SK-N-SH (cell line): ENCODE data around the gene PTDSS2. TPM values are rescaled to one million over a fixed set of nuclear protein-coding genes. Genes with fewer than 3 reads are reported as not detected.
A peak's percentile ranks its signal among the peaks of the same experiment; 100 is the strongest.

Experiments
- CTCF ChIA-PET: fragments of 300-600, 350-600 bp; formaldehyde crosslinking; extraction: SDS; loops from one replicate; lab custom pipeline; 2021; lab: Yijun Ruan, JAX
- POLR2A ChIA-PET: fragments of 350-600 bp; sonication (Branson Sonifier 250); formaldehyde crosslinking; extraction: SDS; loops from one replicate; lab custom pipeline; 2020; ENCODE audit warnings: antibody characterized with exemption, inconsistent platforms; lab: Yijun Ruan, JAX
- DNase-seq: peaks from one replicate; pipeline ENCODE4 v3.0.0; 2012
- H2AFZ ChIP-seq: fragments of 200-600 bp; sonication (generic); 2 replicates; pipeline ENCODE4 v1.8.1; 2016; ENCODE audit warnings: antibody characterized with exemption, mild to moderate bottlenecking, low read depth
- H3F3A ChIP-seq: fragments of 200-600 bp; sonication (generic); replicated peaks from 2 replicates; pipeline ENCODE3; 2016; ENCODE audit warnings: antibody characterized with exemption, mild to moderate bottlenecking; ENCODE audit not compliant: insufficient read depth
- H3K27ac ChIP-seq, 2 experiments: fragments of 200-500 bp in 1 of 2; fragments of 200-600 bp in 1 of 2; sonication (Bioruptor generic) in 1 of 2; sonication (generic), shearing (Covaris generic) in 1 of 2; 2 replicates each; pipeline versions ENCODE4 v1.5.1 to v1.6.1; 2014 to 2016; ENCODE audit warnings: low read depth in 2 of 2, inconsistent platforms in 1 of 2, low read length in 1 of 2, mild to moderate bottlenecking in 1 of 2, mixed read lengths in 1 of 2
- H3K27me3 ChIP-seq: fragments of 200-600 bp; sonication (generic), shearing (Covaris generic); 2 replicates; pipeline ENCODE4 v1.6.1; 2016; ENCODE audit warnings: mixed run types; ENCODE audit not compliant: insufficient read depth
- H3K36me3 ChIP-seq, 2 experiments: fragments of 200-500 bp in 1 of 2; fragments of 200-600 bp in 1 of 2; sonication (Bioruptor generic) in 1 of 2; sonication (generic) in 1 of 2; replicated peaks in 1 of 2; 2 replicates each; pipeline versions ENCODE3 to v1.5.1; 2014 to 2016; ENCODE audit warnings: low read length in 1 of 2, mild to moderate bottlenecking in 1 of 2; ENCODE audit not compliant: insufficient read depth in 2 of 2, control insufficient read depth in 1 of 2
- H3K4me1 ChIP-seq, 2 experiments: fragments of 200-500 bp in 1 of 2; fragments of 200-600 bp in 1 of 2; sonication (Bioruptor generic) in 1 of 2; sonication (generic), shearing (Covaris generic) in 1 of 2; 2 replicates each; pipeline versions ENCODE4 v1.5.1 to v1.6.1; 2014 to 2016; ENCODE audit warnings: low read depth in 1 of 2, low read length in 1 of 2, mixed run types in 1 of 2; ENCODE audit not compliant: insufficient read depth in 2 of 2, control insufficient read depth in 1 of 2
- H3K4me2 ChIP-seq: fragments of 200-600 bp; sonication (generic), shearing (Covaris generic); 2 replicates; pipeline ENCODE4 v1.6.1; 2017; ENCODE audit warnings: mixed run types
- H3K4me3 ChIP-seq, 2 experiments: fragments of 200-500 bp in 1 of 2; fragments of 200-600 bp in 1 of 2; sonication (Bioruptor generic) in 1 of 2; sonication (generic), shearing (Covaris generic) in 1 of 2; 2 replicates each; pipeline versions ENCODE4 v1.5.1 to v1.8.1; 2014 to 2016; ENCODE audit warnings: low read depth in 2 of 2, inconsistent platforms in 1 of 2, low read length in 1 of 2, mild to moderate bottlenecking in 1 of 2, mixed read lengths in 1 of 2, moderate library complexity in 1 of 2
- H3K79me2 ChIP-seq: fragments of 200-600 bp; sonication (generic); 2 replicates; pipeline ENCODE4 v1.8.1; 2017; ENCODE audit warnings: mild to moderate bottlenecking; ENCODE audit not compliant: insufficient read depth
- H3K9ac ChIP-seq: fragments of 200-600 bp; sonication (generic); 2 replicates; pipeline ENCODE4 v1.6.1; 2017; ENCODE audit warnings: mixed run types
- H3K9me2 ChIP-seq: fragments of 200-600 bp; sonication (generic); 2 replicates; pipeline ENCODE4 v1.6.1; 2017; ENCODE audit warnings: mixed run types
- H3K9me3 ChIP-seq: fragments of 200-600 bp; sonication (generic); 2 replicates; pipeline ENCODE4 v1.6.1; 2017; ENCODE audit warnings: mixed run types, mild to moderate bottlenecking, moderate library complexity
- H4K20me1 ChIP-seq: fragments of 200-600 bp; sonication (generic); 2 replicates; pipeline ENCODE4 v1.6.1; 2017; ENCODE audit warnings: mild to moderate bottlenecking, mixed run types; ENCODE audit not compliant: insufficient read depth
- EZH2phosphoT487 ChIP-seq: fragments of 200-600 bp; sonication (generic); IDR thresholded peaks from 2 replicates; pipeline ENCODE4 v1.6.1; 2017; ENCODE audit warnings: low read depth, mixed run types, mild to moderate bottlenecking, antibody characterized with exemption, moderate library complexity, borderline replicate concordance
- FOSL2 ChIP-seq: IDR thresholded peaks from 2 replicates; pipeline ENCODE4 v1.4.0; 2012; ENCODE audit warnings: low read depth, mild to moderate bottlenecking, moderate library complexity, borderline replicate concordance
- GATA2 ChIP-seq: sonication (generic); formaldehyde crosslinking; IDR thresholded peaks from 2 replicates; pipeline ENCODE4 v1.5.0; 2020; ENCODE audit warnings: mild to moderate bottlenecking, missing genetic modification reagents
- MEF2A ChIP-seq: IDR thresholded peaks from 2 replicates; pipeline ENCODE4 v1.4.0; 2012; ENCODE audit warnings: low read depth, borderline replicate concordance
- NFIC ChIP-seq: IDR thresholded peaks from 2 replicates; pipeline ENCODE4 v1.4.0; 2012; ENCODE audit warnings: borderline replicate concordance
- POLR2AphosphoS5 ChIP-seq: IDR thresholded peaks from 2 replicates; pipeline ENCODE4 v1.6.1; 2012; ENCODE audit warnings: low read depth, low read length
- RAD21 ChIP-seq: IDR thresholded peaks from 2 replicates; pipeline ENCODE4 v1.6.1; 2012; ENCODE audit warnings: mild to moderate bottlenecking, low read length
- SMC3 ChIP-seq: IDR thresholded peaks from 2 replicates; pipeline ENCODE4 v1.6.1; 2012; ENCODE audit warnings: low read depth, low read length, improper control_type of control experiment
- TAF1 ChIP-seq: IDR thresholded peaks from 2 replicates; pipeline ENCODE4 v1.6.1; 2012; ENCODE audit warnings: low read depth, mild to moderate bottlenecking, low read length, moderate library complexity, borderline replicate concordance
- TEAD4 ChIP-seq: IDR thresholded peaks from 2 replicates; pipeline ENCODE4 v1.4.0; 2012; ENCODE audit warnings: mild to moderate bottlenecking, borderline replicate concordance; ENCODE audit not compliant: insufficient read depth
- YY1 ChIP-seq: IDR thresholded peaks from 2 replicates; pipeline ENCODE4 v1.4.0; 2012; ENCODE audit warnings: low read depth, mild to moderate bottlenecking
- WGBS: methylation state at CpG from one replicate; pipeline ENCODE4 v1.1.6; 2017; ENCODE audit warnings: low lambda C conversion rate; 5-methylcytosine and 5-hydroxymethylcytosine counted together
- polyA plus RNA-seq, 3 experiments: library from polyadenylated mRNA; depleted of rRNA; stranded (reverse); fragments of >200 nt; gene quantifications; 2 replicates each; pipeline ENCODE4 v1.2.3, GENCODE V29; 2012
- TF ChIP-seq, protein P1 (sequence below): IDR thresholded peaks from 2 replicates; pipeline ENCODE4 v1.4.0; 2012; ENCODE audit warnings: low read depth, borderline replicate concordance
- TF ChIP-seq, protein P2 (sequence below): fragments of 150-350 bp; IDR thresholded peaks from 2 replicates; pipeline ENCODE4 v1.6.1; 2016; ENCODE audit warnings: mild to moderate bottlenecking, low read depth, low read length
- TF ChIP-seq, protein P3 (sequence below): IDR thresholded peaks from 2 replicates; pipeline ENCODE4; 2012
- TF ChIP-seq, protein P4 (sequence below): IDR thresholded peaks from 2 replicates; pipeline ENCODE4 v1.4.0; 2012; ENCODE audit warnings: low read depth

The PTDSS2 gene
- polyA plus RNA-seq, 1 of the 3 experiments (the other 2 are of a cell fraction) = 28.6 TPM

DNA sequence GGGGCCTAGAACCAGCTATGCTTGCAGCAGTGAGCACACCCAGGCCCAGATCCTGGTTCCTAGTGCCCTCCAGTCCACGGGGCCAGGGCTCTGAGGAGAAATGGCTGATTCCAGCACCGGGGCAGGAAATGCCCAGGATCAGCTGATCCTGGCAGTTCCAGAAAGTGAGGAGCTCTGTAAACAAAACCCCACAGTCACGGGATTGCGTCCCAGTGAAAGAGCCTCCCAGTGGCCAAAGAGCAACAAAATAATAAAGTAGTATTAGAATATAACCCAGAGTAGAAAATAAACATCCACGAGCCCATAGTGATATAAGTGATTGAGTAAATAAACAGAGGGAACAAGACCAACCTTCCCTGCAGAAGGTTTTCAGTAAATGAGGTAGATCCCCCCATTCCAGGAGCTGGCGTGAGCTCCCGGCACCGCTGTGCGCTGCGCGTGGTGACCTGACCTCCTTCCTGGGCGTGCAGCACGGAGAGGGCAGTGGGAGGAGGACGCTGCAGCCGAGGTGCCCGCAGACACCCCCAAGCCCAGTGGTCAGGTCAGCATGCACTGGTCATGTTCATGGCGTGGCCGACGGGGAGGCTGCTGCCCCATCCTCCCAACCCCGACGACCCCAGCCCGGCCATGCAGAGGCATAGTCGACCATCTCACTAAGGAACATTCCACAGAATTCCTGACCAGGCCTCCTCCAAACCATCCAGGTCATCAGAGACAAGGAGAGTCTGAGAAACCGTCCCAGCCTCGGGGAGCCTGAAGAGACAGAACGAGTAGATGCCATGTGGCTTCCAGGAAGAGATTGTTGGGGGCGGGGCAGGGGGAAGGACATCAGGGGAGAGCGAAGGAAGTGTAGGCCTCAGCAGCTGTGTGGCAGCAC is 19.8 kb downstream of the PTDSS2 start:
- Histone ChIP-seq H3K27me3 (no peaks in the 10 kb centered on the region), H3K9me3 (no peaks in the 10 kb centered on the region), H3K9ac (no peak overlapping the region), H3K27ac (no peak overlapping the region; a peak in 1 of 4 replicates), H4K20me1 (no peaks in the 10 kb centered on the region), H3K36me3 (peaks cover 0 to 7% of the 10 kb centered on the region in 2 experiments), H2AFZ (no peak overlapping the region), H3K4me1 (peaks cover 0 to 3% of the 10 kb centered on the region in 2 experiments; a peak in 2 of 4 replicates), H3K9me2 (no peaks in the 10 kb centered on the region), H3F3A (no peaks in the 10 kb centered on the region), H3K4me3 (no peak overlapping the region), H3K4me2 (peak overlapping the region; percentile 7; the same call in 1 of the 2 replicates), H3K79me2 (0 out of 2 replicates have a peak, but pooled peaks cover 10% of the 10 kb centered on the region)
- peak; percentile 35 for DNase-seq
- CTCF ChIA-PET = interaction anchor here (1.0 to 1.5 kb wide), 2 partner anchors 9 to 26 kb away, joined by 4 read pairs; no protein-coding TSS in a partner anchor
- POLR2A ChIA-PET = no interaction called here
- WGBS = 85% methylated on average over 16 of the region's 28 CpGs
- TF ChIP-seq, protein P1, sequence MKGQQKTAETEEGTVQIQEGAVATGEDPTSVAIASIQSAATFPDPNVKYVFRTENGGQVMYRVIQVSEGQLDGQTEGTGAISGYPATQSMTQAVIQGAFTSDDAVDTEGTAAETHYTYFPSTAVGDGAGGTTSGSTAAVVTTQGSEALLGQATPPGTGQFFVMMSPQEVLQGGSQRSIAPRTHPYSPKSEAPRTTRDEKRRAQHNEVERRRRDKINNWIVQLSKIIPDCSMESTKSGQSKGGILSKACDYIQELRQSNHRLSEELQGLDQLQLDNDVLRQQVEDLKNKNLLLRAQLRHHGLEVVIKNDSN = peak; percentile 10; the same call in 1 of the 2 replicates
- TF ChIP-seq SMC3 = no peak
- TF ChIP-seq, protein P2, sequence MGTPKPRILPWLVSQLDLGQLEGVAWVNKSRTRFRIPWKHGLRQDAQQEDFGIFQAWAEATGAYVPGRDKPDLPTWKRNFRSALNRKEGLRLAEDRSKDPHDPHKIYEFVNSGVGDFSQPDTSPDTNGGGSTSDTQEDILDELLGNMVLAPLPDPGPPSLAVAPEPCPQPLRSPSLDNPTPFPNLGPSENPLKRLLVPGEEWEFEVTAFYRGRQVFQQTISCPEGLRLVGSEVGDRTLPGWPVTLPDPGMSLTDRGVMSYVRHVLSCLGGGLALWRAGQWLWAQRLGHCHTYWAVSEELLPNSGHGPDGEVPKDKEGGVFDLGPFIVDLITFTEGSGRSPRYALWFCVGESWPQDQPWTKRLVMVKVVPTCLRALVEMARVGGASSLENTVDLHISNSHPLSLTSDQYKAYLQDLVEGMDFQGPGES = no peak

DNA sequence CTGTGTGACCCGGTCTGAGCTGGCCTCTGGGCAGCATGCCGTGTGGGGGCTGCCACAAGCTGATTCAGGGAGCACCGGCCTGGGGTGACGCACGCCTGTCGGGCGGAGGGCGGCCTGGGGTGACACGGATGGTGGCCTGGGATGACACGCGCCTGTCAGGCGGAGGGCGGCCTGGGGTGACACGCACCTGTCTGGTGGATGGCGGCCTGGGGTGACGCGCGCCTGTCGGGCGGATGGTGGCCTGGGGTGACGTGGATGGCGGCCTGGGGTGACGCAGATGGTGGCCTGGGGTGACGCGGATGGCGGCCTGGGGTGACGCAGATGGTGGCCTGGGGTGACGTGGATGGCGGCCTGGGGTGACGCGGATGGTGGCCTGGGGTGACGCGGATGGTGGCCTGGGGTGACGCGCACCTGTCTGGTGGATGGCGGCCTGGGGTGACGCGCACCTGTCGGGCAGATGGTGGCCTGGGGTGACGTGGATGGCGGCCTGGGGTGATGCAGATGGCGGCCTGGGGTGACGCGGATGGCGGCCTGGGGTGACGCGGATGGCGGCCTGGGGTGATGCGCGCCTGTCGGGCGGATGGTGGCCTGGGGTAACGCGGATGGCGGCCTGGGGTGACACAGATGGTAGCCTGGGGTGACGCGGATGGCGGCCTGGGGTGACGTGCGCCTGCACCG is 21.5 kb downstream of the PTDSS2 start:
- H4K20me1 ChIP-seq = no peaks in the 10 kb centered on the region
- 95% methylated on average over 50 of the region's 61 CpGs for WGBS
- H3K27me3 ChIP-seq = no peaks in the 10 kb centered on the region
- CTCF ChIA-PET = no interaction called here
- H2AFZ ChIP-seq = no peak overlapping the region
- no peak for DNase-seq
- H3K4me1 ChIP-seq = peaks cover 0 to 3% of the 10 kb centered on the region in 2 experiments; a peak in 2 of 4 replicates
- 0 out of 2 replicates have a peak, but pooled peaks cover 16% of the 10 kb centered on the region for H3K79me2 ChIP-seq
- H3K27ac ChIP-seq = no peak overlapping the region
- H3K9me3 ChIP-seq = no peaks in the 10 kb centered on the region
- no peak overlapping the region for H3K9ac ChIP-seq
- POLR2A ChIA-PET = no interaction called here
- TF ChIP-seq RAD21 (no peak), NFIC (no peak), FOSL2 (no peak), TEAD4 (no peak), TAF1 (no peak), YY1 (no peak), MEF2A (no peak), GATA2 (CRISPR knock-in tag) (no peak), EZH2phosphoT487 (no peak), POLR2AphosphoS5 (no peak)
- TF ChIP-seq, protein P3, sequence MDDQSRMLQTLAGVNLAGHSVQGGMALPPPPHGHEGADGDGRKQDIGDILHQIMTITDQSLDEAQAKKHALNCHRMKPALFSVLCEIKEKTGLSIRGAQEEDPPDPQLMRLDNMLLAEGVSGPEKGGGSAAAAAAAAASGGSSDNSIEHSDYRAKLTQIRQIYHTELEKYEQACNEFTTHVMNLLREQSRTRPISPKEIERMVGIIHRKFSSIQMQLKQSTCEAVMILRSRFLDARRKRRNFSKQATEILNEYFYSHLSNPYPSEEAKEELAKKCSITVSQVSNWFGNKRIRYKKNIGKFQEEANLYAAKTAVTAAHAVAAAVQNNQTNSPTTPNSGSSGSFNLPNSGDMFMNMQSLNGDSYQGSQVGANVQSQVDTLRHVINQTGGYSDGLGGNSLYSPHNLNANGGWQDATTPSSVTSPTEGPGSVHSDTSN = no peak
- TF ChIP-seq, protein P4, sequence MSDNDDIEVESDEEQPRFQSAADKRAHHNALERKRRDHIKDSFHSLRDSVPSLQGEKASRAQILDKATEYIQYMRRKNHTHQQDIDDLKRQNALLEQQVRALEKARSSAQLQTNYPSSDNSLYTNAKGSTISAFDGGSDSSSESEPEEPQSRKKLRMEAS = no peak
- H3K36me3 ChIP-seq = no peaks in the 10 kb centered on the region
- H3F3A ChIP-seq = no peaks in the 10 kb centered on the region
- no peak overlapping the region for H3K4me2 ChIP-seq
- no peaks in the 10 kb centered on the region for H3K9me2 ChIP-seq
- H3K4me3 ChIP-seq = no peak overlapping the region
